Neural cell (in vitro differentiated cells): ENCODE measurements around the gene UGT1A1. TPM values are rescaled to one million over a fixed set of nuclear protein-coding genes. Genes with fewer than 3 reads are reported as not detected.

Experiments used
- H2AFZ ChIP-seq: fragments of 200-600, 300-800 bp; sonication (generic), shearing (Covaris generic); 2 replicates; pipeline ENCODE4 v1.6.0; 2014; ENCODE audit warnings: low read depth, mild to moderate bottlenecking, antibody characterized with exemption, low read length, moderate library complexity
- H3F3A ChIP-seq: fragments of 200-600 bp; shearing (Covaris generic); 2 replicates; pipeline ENCODE4 v1.6.1; 2016; ENCODE audit warnings: mild to moderate bottlenecking, moderate library complexity, mixed read lengths, antibody characterized with exemption, low read length; ENCODE audit not compliant: insufficient read depth, poor library complexity, severe bottlenecking
- H3K27ac ChIP-seq: fragments of 200-600, 300-800 bp; sonication (generic), shearing (Covaris generic); 2 replicates; pipeline ENCODE4 v1.5.1; 2014; ENCODE audit warnings: mild to moderate bottlenecking, low read length, moderate library complexity
- H3K27me3 ChIP-seq: fragments of 300-800, 200-600 bp; sonication (generic), shearing (Covaris generic); 2 replicates; pipeline ENCODE4 v1.6.0; 2014; ENCODE audit warnings: mild to moderate bottlenecking, low read depth, low read length, moderate library complexity; ENCODE audit not compliant: insufficient read depth
- H3K36me3 ChIP-seq: fragments of 300-800, 200-600 bp; sonication (generic), shearing (Covaris generic); 2 replicates; pipeline ENCODE4 v1.5.1; 2014; ENCODE audit warnings: mild to moderate bottlenecking, antibody characterized with exemption, low read length, moderate library complexity; ENCODE audit not compliant: insufficient read depth
- H3K4me2 ChIP-seq: fragments of 300-800, 200-600 bp; sonication (generic), shearing (Covaris generic); 2 replicates; pipeline ENCODE4 v1.6.0; 2014; ENCODE audit warnings: mild to moderate bottlenecking, low read length
- H3K4me3 ChIP-seq: fragments of 300-800, 200-600 bp; sonication (generic), shearing (Covaris generic); 2 replicates; pipeline ENCODE4 v1.5.1; 2014; ENCODE audit warnings: mild to moderate bottlenecking, low read length, moderate library complexity
- H3K79me2 ChIP-seq: fragments of 200-600 bp; shearing (Covaris generic); replicated peaks from 2 replicates; pipeline ENCODE4 v1.6.0; 2014; ENCODE audit warnings: mild to moderate bottlenecking, low read length, moderate library complexity; ENCODE audit not compliant: insufficient read depth
- H3K9ac ChIP-seq: fragments of 300-800, 200-600 bp; sonication (generic), shearing (Covaris generic); 2 replicates; pipeline ENCODE4 v1.6.1; 2016; ENCODE audit warnings: mild to moderate bottlenecking, low read length, mixed read lengths
- H3K9me2 ChIP-seq: fragments of 200-600 bp; shearing (Covaris generic); 2 replicates; pipeline ENCODE4 v1.6.1; 2016; ENCODE audit warnings: mild to moderate bottlenecking, low read length, mixed read lengths; ENCODE audit not compliant: insufficient read depth
- H3K9me3 ChIP-seq: fragments of 200-600, 300-800 bp; sonication (generic), shearing (Covaris generic); 2 replicates; pipeline ENCODE4 v1.6.1; 2016; ENCODE audit warnings: mild to moderate bottlenecking, mixed run types, low read length, moderate library complexity, mixed read lengths
- H4K20me1 ChIP-seq: fragments of 200-600 bp; shearing (Covaris generic); 2 replicates; pipeline ENCODE4 v1.6.1; 2016; ENCODE audit warnings: mild to moderate bottlenecking, mixed run types; ENCODE audit not compliant: insufficient read depth
- EP300 ChIP-seq: fragments of 450-650 bp; conservative IDR thresholded peaks from 2 replicates; pipeline ENCODE4 v1.6.1; 2014; ENCODE audit warnings: antibody characterized with exemption, mild to moderate bottlenecking, moderate library complexity; ENCODE audit not compliant: poor library complexity, severe bottlenecking
- EZH2 ChIP-seq: fragments of 200-600, 300-800 bp; shearing (Covaris generic), sonication (generic); IDR thresholded peaks from 2 replicates; pipeline ENCODE4 v1.6.1; 2014; ENCODE audit warnings: antibody characterized with exemption, low read length, borderline replicate concordance, mild to moderate bottlenecking; ENCODE audit not compliant: insufficient read depth, poor library complexity, severe bottlenecking
- MXI1 ChIP-seq: fragments of 450-650 bp; conservative IDR thresholded peaks from 2 replicates; pipeline ENCODE4 v1.6.1; 2014; ENCODE audit warnings: antibody characterized with exemption, mild to moderate bottlenecking; ENCODE audit not compliant: poor library complexity, severe bottlenecking
- POLR2AphosphoS5 ChIP-seq: IDR thresholded peaks from 2 replicates; pipeline ENCODE4 v1.6.1; 2012
- RAD21 ChIP-seq: fragments of 450-650 bp; conservative IDR thresholded peaks from 2 replicates; pipeline ENCODE4 v1.6.1; 2014; ENCODE audit warnings: antibody characterized with exemption, mild to moderate bottlenecking, moderate library complexity
- SMC3 ChIP-seq: fragments of 450-650 bp; conservative IDR thresholded peaks from 2 replicates; pipeline ENCODE4 v1.6.1; 2014; ENCODE audit warnings: antibody characterized with exemption, mild to moderate bottlenecking, moderate library complexity; ENCODE audit not compliant: poor library complexity
- TAF1 ChIP-seq: IDR thresholded peaks from 2 replicates; pipeline ENCODE4 v1.6.1; 2012; ENCODE audit warnings: low read depth
- polyA plus RNA-seq: library from polyadenylated mRNA; depleted of rRNA; stranded (reverse); fragments of >200 nt; gene quantifications from 2 replicates; pipeline ENCODE4 v1.2.3, GENCODE V29; 2014
- TF ChIP-seq, protein P1 (sequence below): fragments of 450-650 bp; IDR thresholded peaks from 2 replicates; pipeline ENCODE4 v1.5.1; 2014; ENCODE audit warnings: antibody characterized with exemption, mild to moderate bottlenecking, moderate library complexity; ENCODE audit not compliant: poor library complexity, severe bottlenecking
- TF ChIP-seq, protein P2 (sequence below): IDR thresholded peaks from 2 replicates; pipeline ENCODE4 v1.6.1; 2012; ENCODE audit warnings: borderline replicate concordance

The UGT1A1 gene
- polyA plus RNA-seq, 1 donor from 2014 or later: not detected

DNA sequence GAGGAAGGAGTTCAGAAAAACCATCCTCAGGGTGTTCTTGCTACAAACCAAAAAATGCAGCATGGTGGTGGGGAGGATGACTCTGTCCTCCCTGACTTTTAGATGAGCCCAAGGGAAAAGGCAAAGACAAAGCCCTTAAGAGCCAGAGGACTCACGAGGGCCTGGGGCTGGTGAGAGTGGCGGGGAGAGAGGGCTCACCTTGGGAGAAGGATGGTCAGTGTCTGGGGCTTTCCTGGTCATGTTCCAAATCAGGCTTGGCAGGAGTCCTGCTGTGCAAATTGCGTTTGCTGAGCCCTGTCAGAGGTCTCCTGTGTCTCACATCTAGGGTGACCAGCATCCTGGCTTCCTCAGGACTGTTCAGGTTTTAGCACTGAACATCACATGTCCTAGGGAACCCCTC, 4.7 kb downstream of the UGT1A1 start:
- H3K79me2 ChIP-seq: no peaks in the 10 kb centered on the region
- H3F3A ChIP-seq: no peaks in the 10 kb centered on the region
- no peaks in the 10 kb centered on the region for H4K20me1 ChIP-seq
- no peaks in the 10 kb centered on the region for H3K9me3 ChIP-seq
- no peak overlapping the region for H2AFZ ChIP-seq
- no peak overlapping the region for H3K27ac ChIP-seq
- no peak overlapping the region for H3K4me3 ChIP-seq
- no peak for TF ChIP-seq TAF1
- no peak for TF ChIP-seq EP300
- TF ChIP-seq RAD21: no peak
- TF ChIP-seq POLR2AphosphoS5: no peak
- TF ChIP-seq SMC3: no peak
- TF ChIP-seq, protein P1, sequence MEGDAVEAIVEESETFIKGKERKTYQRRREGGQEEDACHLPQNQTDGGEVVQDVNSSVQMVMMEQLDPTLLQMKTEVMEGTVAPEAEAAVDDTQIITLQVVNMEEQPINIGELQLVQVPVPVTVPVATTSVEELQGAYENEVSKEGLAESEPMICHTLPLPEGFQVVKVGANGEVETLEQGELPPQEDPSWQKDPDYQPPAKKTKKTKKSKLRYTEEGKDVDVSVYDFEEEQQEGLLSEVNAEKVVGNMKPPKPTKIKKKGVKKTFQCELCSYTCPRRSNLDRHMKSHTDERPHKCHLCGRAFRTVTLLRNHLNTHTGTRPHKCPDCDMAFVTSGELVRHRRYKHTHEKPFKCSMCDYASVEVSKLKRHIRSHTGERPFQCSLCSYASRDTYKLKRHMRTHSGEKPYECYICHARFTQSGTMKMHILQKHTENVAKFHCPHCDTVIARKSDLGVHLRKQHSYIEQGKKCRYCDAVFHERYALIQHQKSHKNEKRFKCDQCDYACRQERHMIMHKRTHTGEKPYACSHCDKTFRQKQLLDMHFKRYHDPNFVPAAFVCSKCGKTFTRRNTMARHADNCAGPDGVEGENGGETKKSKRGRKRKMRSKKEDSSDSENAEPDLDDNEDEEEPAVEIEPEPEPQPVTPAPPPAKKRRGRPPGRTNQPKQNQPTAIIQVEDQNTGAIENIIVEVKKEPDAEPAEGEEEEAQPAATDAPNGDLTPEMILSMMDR: no peak
- TF ChIP-seq, protein P2, sequence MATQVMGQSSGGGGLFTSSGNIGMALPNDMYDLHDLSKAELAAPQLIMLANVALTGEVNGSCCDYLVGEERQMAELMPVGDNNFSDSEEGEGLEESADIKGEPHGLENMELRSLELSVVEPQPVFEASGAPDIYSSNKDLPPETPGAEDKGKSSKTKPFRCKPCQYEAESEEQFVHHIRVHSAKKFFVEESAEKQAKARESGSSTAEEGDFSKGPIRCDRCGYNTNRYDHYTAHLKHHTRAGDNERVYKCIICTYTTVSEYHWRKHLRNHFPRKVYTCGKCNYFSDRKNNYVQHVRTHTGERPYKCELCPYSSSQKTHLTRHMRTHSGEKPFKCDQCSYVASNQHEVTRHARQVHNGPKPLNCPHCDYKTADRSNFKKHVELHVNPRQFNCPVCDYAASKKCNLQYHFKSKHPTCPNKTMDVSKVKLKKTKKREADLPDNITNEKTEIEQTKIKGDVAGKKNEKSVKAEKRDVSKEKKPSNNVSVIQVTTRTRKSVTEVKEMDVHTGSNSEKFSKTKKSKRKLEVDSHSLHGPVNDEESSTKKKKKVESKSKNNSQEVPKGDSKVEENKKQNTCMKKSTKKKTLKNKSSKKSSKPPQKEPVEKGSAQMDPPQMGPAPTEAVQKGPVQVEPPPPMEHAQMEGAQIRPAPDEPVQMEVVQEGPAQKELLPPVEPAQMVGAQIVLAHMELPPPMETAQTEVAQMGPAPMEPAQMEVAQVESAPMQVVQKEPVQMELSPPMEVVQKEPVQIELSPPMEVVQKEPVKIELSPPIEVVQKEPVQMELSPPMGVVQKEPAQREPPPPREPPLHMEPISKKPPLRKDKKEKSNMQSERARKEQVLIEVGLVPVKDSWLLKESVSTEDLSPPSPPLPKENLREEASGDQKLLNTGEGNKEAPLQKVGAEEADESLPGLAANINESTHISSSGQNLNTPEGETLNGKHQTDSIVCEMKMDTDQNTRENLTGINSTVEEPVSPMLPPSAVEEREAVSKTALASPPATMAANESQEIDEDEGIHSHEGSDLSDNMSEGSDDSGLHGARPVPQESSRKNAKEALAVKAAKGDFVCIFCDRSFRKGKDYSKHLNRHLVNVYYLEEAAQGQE: no peak
- no peak for TF ChIP-seq MXI1
- TF ChIP-seq EZH2: no peak
- H3K27me3 ChIP-seq: no peaks in the 10 kb centered on the region
- no peak overlapping the region for H3K9ac ChIP-seq
- no peak overlapping the region for H3K4me2 ChIP-seq
- H3K36me3 ChIP-seq: no peaks in the 10 kb centered on the region
- no peaks in the 10 kb centered on the region for H3K9me2 ChIP-seq

DNA sequence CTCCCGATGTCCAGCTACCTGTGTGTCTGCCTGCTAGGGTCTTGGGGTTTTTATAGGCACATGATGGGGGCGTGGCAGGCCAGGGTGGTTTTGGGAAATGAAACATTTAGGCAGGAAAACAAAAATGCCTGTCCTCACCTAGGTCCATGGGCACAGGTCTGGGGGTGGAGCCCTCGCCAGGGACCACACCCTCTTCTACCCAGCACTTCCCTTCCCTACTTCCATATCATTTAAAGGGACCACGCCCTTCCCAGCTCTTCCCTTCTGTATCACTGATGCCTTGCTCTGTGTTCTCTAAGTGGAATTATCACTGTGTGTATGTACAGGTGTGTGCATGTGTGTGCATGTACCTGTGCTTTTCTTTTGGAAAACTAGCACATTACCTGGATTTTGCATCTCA, 6.3 kb downstream of the UGT1A1 start:
- Histone ChIP-seq H3K27me3 (no peaks in the 10 kb centered on the region), H3F3A (no peaks in the 10 kb centered on the region), H3K9me2 (no peaks in the 10 kb centered on the region), H4K20me1 (no peaks in the 10 kb centered on the region), H3K27ac (no peak overlapping the region), H2AFZ (no peak overlapping the region), H3K9ac (no peak overlapping the region), H3K79me2 (no peaks in the 10 kb centered on the region), H3K4me2 (no peak overlapping the region), H3K36me3 (no peaks in the 10 kb centered on the region), H3K4me3 (no peak overlapping the region), H3K9me3 (no peaks in the 10 kb centered on the region)
- TF ChIP-seq, protein P1: no peak
- no peak for TF ChIP-seq POLR2AphosphoS5
- TF ChIP-seq RAD21: no peak
- no peak for TF ChIP-seq TAF1
- TF ChIP-seq, protein P2: no peak
- no peak for TF ChIP-seq EZH2
- no peak for TF ChIP-seq SMC3
- no peak for TF ChIP-seq EP300
- TF ChIP-seq MXI1: no peak
